GM21390 (cell line): ENCODE data around the gene RERE.
"Not testable (repeated sequence)": the region's sequence is repeated elsewhere in the genome, so short reads cannot be mapped to it uniquely, and the experiment has no call there.

Experiments used
- ATAC-seq: cut with Tn5 transposase; IDR thresholded peaks from one replicate; pipeline ENCODE4 v1.9.1; 2021; ENCODE audit not compliant: unreplicated experiment

The RERE gene

DNA sequence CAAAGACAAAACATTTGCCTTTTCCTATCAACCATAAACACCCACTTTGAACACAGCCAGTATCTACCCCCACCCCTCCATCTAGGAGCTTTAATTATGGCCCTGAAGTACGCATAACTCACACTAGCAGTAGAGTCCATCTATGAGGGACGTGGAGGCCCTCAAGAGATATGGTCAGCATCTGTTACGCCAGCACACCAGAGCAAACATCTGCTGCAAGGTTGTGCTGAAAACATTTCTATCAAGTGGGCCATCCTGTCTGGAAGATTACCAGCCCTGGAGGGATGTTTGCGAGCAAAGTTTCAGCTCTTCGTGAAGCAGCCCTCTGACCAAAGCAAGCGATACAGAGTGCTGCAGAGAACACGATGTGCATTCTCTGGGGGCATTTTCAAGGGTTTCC lies 424.9 kb downstream of the RERE start:
- no peak for ATAC-seq

DNA sequence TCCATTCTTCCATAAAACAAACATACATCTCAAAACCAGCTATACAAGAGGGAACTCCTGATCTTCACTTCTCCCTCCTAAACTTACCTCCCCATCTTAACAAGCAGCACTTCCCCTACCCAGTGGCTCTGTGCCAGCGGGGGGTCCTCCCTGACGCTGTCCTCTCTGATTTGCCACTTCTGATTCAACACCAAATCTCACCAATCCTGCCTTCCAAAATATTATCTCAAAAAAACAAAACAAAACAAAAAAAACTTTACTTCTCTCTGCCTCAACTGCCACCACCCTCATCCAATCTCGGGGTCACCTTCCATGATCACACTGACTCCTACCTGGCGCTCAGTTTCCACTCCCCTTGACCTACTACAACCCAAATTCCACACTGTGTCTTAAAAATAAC lies 426.7 kb downstream of the RERE start:
- ATAC-seq = no peak

- ATAC-seq = no peak
Measured at GRCh38 chr1:8389958-8390535, 427.4 kb downstream of the RERE start.

DNA sequence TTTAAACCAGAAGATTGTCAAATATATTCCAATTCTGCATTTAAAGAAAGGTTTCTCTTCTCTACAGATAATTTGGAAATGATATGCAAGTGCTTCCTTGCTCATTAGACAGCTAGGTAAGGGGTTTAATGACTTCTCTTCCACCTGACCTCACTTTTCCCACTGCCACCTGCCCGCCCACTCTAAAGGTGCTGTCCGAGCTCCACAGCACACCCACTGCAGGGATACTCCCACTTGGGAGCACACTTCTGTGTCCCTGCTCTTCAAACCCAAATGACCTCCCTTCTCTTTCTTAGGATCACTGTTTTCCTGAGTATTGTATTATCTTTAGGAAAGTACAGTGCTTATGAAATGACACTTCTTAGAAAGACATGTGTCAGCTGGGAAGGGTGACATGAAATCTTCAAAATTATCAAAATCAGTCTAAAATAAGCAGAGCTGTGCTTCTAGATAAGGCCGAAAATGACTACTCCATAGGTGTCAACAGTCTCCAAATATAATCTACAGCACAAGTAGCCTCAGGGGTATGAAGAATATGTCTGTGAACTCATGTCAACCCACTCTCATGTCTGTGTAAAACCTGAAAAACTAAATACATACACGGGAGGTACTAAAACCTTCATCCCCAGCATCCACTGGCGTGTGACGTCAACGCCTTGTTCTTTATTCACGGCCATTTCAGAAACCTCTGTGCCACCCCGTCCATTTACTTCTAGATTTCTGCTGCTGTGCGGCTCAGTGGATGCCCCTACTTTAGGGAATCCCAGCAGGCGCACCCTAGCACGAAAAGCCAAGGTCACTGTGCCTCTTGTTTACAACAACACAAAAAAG lies 428.5 kb downstream of the RERE start:
- ATAC-seq = no peak

DNA sequence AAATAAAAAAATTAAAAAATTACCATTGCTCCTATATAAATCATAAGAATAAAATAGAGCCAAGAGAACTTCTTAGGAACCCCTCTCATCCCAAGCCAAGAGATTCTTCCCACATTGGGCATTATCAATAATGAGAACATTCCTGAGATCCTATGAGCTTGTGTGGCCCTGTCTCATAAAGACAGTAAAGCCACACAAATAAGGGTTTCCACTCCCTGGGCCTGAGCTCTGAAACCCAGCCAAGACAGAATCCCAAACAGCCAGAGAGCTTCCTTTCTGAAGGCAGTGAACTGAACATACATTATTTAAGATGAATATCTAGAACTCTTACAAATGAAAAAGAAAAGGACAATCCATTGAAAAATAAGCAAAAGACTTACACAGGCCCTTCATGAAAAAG lies 431.2 kb downstream of the RERE start:
- no peak for ATAC-seq

DNA sequence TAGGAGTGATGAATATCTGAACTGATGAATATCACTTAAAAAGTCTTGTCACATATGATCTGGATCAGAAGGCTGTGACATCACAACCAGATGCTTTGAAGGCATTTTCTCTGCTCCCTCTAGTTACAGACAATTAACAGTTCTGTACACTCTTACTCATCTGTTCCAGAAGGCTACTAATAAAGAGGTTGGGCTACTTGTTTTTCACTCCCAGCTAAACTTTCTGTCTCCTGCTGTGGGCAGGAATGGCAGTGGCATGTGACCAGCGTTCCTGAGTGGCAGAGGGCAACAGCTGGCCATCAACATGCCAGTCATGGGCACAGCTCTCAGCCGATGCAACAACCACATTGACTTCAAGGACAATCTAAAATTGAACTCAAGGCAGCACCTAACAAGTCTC lies 432.9 kb downstream of the RERE start:
- no peak for ATAC-seq

DNA sequence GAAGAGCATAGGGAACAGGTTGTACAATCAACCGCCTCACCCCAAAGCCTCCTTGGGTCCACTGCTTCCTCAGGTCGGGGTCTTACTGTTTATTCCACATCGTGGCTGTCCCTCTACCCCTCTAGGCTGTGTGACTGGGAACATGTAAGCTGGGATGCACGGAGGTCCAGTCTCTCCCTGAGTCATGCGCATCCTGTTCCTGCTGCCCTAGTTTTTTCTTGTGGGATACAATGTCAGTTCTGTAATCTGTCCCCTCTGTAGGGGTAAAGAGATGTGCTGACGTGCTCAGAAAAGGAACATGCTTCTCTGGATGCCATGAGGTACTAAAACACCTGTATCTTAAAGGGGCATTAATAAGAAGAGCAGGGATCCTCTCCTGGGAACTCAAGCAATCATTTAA lies 433.4 kb downstream of the RERE start:
- no peak for ATAC-seq

DNA sequence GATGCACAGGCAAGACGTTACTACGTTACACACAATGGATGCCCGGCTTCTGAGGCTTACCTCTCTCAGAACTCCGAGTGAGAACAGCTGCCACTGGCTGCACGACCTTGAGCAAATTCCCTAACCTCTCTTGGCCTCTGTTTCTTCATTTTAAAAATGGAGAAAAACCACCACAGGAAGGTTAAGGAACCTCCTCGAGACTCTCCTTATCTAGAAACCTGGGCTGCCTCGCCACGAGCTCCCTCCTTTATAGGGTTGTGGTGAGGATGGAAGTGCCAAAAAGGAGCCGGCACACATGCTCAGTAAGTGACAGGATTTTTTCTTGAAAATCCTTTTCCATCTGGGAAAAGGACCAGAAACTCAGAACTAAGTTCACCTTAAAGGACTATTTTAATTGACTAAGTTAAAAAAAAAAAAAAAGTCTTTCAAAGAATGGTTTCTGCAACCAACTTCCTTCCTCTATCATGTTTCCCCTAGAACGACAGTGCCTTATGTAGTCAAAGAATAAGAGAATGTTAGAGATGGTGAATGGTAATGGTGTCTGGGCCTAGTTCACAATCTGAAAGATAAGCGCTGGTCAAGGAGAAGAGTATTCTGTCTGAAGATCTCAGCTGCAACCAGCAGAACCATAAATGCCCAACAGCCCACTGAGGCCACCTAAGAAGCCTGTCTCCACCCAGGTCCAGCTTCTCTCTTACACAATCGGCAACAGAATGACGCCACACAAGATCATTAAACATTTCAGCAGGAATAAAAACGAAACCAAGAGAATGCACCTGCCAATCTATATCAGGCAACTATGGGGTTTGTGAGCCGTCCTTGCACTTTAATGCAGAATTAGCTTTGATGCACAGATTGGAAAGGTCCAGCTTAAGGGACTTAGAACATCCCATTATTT lies 434.6 kb downstream of the RERE start:
- ATAC-seq = no peak

DNA sequence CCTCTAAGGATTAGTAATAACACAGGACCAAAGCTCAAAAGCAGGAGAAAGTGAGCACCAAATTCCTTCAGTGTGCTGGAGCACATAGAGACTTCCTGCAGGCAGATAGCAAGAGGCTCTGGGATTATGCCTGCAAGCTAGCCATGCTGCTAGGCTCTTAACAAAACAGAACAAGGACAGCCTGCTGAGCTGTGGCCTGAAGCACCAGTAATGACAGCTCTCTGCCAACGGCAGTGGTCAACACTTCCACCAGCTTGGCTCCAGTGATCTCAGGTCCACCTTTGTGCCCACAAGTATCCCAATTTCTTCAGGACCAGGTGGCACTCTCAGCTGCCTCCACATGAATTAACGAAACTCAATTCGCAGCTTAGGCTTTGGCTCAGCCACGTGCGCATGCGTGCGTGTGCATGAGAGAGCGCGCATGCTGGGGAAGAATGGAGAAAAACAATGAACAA lies 435.4 kb downstream of the RERE start:
- no peak for ATAC-seq

GRCh38 chr1:8381618-8382017 lies 435.8 kb downstream of the RERE start:
- no peak for ATAC-seq

GRCh38 chr1:8380310-8380709 lies 437.1 kb downstream of the RERE start:
- ATAC-seq = not testable (repeated sequence)

GRCh38 chr1:8379513-8380186 lies 437.8 kb downstream of the RERE start:
- no peak for ATAC-seq

- ATAC-seq = no peak
Measured at GRCh38 chr1:8378981-8379470, 438.4 kb downstream of the RERE start.

DNA sequence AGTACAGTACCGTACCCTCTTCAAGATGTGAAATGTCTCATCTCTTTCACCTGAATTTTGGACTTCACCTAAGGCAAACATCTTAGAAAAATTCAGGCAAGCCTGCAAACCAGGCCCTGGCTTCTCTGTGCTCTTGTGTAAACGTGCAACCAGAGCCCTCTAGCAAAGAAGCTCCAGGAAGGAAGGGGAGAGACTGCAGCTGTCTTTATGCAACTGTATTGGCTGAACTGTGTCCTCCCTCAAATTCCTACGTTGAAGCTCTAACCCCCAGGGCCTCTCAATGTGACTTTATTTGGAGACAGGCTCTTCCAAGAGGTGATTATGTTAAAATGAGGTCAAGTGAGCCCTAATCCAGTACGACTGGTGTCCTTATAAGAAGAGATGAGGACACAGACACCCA lies 439.3 kb downstream of the RERE start:
- ATAC-seq = no peak

DNA sequence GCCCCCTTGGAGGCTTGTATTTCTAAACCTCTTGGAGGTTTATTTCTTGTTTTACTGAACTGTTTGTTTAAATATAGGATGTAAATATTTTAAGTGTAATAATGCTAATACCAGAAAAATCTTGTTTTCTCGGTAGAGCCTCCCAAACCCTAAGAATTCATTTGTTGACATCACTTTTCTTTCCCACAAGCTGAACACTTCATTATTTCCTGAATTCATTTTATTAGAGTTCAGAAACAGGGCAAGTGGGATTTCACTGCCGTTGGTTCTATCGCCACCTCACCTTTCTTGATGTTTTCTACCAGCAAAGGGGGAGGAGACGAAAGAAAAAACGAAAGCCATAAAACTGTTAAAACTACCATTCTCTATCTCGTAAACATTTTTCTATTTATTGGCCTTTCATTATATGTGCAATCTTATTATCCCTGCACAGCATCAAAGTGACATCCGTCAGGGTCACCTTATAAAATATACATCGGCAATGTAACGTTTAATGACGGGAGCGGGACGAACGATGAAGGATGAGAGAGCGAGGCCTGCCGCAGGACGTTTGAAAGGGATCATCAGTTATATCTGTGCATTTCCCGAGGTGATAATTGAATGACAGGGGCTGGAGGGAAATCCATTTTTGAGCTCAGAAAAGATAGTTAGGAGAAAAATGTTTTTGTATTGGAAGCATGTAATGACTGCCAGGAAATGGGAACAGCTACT lies 440.0 kb downstream of the RERE start:
- ATAC-seq = no peak

DNA sequence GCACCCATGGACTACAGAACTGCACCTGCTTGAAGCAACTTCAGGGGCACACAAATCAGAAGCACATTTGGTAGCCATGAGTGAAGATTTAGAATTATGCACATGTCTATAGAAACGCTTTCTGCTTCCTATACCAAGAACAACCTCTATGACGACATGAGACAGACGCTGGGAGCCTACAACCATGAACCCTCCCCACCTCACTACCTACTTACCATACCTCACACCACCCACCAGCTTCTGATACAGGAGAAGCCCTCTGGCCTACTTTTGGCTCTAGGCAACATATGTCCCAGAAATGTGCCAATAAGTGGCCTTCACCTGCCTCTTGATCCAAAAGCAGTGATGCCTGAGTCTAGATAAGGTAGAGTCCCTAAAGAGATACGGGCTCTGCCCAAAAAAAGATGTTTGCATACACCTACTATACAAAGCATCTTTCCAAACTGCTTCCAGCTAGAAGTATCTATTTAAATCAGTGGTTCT lies 441.0 kb downstream of the RERE start:
- ATAC-seq = no peak

DNA sequence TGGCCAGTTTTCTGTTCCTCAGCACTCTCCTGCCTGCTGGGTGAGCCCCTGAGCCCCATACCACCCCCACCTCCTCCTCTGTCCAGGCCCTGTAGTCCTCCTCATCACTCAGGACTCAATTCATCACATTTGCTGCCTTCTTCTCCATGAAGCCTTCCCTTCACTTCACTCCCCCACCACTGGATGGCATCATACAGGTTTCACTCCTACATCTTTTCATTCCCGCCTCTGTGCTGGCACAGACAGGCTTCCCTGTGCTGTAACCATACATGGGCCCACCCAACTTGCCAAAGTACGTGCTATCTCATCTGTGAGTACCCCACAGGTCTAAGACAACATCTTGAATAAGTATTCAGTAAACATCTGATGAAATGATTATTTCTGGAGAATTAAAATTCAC lies 442.6 kb downstream of the RERE start:
- ATAC-seq = no peak

DNA sequence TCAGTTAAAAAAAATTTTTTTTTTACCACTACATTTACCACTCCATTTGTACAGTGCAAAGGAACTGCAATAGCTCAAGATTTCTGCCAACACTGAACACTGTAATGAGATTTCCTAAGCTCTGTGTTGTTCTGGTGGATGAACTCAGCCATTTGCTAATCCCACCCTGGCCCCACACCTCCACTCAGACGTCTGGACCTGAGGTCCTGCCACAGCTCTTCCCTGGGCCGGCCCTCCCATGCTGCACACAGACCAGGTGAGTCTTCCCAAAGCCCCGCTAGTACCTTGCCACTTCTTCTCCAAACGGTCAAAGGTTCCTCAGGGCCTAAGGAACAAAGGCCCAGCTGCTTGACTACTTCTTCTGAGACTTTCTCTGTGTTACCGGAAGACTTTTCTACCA lies 443.1 kb downstream of the RERE start:
- no peak for ATAC-seq

- no peak for ATAC-seq
Measured at GRCh38 chr1:8373581-8374241, 443.7 kb downstream of the RERE start.

DNA sequence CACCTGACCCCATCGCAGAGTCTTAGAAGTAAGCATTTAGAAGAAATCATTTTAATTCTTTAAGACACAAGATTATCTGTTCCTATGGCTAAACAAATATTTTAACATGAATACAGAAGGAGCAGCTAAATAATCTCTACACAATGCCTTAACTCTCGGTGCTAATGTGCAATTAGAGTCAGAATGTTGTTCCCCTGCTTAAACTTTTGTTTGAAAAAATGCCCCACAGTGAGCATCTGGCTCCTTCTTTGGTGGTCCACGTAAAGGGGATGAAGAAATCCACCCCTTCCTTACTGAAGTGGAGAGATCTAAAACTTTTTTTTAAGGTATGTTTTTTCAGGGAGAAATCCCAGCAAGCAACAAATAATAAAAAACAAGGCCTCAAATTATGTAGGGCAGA lies 444.3 kb downstream of the RERE start:
- ATAC-seq = no peak
